Measurements from ENCODE around the gene GLP1R.
A peak's percentile ranks its signal among the peaks of the same experiment; 100 is the strongest.

The GLP1R gene

GRCh38 chr6:39048481-39049399, at the start of gene GLP1R:
TSS of gene GLP1R (plus strand) at chr6:39048781. CDS start at chr6:39048841, 60 bp downstream.
- no peak for DNase-seq (ENCODE audit: low read depth)

DNA sequence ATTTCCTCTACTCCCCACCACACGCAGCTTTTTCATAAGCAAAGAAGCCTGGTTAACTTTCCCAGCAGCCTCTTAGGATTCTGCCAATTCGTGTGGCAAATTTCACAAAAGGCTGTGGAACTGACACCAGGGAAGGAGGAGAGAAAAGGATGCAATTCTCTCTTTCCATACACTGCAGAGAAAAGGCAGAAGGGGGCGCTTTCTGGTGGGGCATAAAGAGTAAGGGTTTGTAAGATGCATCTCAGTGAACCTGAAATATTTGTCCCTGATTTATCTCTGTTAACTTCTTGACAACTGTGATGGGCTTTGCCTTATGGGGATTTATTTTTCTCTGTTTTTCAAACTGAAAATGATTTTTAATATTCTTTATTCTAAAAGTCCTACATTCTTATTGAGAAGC, 45.5 kb upstream of the GLP1R start:
- DNase-seq (ENCODE audit: low read depth): no peak

GRCh38 chr6:39003492-39003891, 45.1 kb upstream of the GLP1R start:
- no peak for DNase-seq (ENCODE audit: low read depth)

- DNase-seq (ENCODE audit: low read depth): no peak
Measured at GRCh38 chr6:39004801-39005200, 43.8 kb upstream of the GLP1R start.

- no peak for DNase-seq (ENCODE audit: low read depth)
Measured at GRCh38 chr6:39005774-39006173, 42.8 kb upstream of the GLP1R start.

GRCh38 chr6:39007575-39007974, 41.0 kb upstream of the GLP1R start:
- no peak for DNase-seq (ENCODE audit: low read depth)

- DNase-seq (ENCODE audit: low read depth): no peak
Measured at GRCh38 chr6:39008737-39009136, 39.8 kb upstream of the GLP1R start.

DNA sequence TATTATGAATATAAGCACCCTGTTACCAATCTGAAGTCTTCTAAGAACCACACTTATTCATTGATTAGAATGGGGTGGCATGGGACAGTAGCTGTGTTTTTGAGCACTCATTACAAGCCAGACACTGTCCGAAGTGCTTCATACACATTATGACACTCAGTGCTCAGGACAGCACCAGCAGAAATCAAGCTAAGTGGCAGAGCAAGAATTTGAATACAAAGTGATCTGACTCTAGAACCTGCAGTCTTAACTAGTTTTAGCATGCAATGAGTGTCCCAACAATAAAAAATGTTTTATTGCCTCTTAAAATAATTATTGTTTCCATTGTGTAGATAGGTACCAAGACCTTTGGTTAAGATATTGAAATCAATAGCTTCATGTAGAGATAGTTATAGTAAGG, 39.1 kb upstream of the GLP1R start:
- no peak for DNase-seq (ENCODE audit: low read depth)

GRCh38 chr6:39016839-39017546, 31.6 kb upstream of the GLP1R start:
- DNase-seq (ENCODE audit: low read depth): no peak

GRCh38 chr6:39017547-39017880, 31.1 kb upstream of the GLP1R start:
- DNase-seq (ENCODE audit: low read depth): no peak

DNA sequence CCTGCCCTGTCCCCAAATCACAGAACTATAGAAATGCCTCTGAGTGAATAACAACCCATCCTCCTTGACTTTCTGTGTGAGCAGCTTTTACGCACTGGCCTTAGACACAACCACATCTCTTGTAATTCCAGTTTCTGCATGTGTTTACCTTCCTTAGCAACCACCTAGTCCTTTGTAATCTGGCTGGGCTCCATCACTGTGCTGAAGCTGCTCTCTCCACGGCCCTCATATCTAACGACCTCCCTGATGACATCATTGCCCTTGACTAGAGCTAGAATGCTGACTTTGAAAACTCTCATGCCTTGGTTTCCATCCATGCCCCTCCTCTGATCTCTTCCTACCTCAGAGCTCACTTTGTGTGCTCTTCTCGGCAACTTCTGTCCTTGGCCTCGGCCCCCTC, 30.5 kb upstream of the GLP1R start:
- DNase-seq (ENCODE audit: low read depth): no peak

DNA sequence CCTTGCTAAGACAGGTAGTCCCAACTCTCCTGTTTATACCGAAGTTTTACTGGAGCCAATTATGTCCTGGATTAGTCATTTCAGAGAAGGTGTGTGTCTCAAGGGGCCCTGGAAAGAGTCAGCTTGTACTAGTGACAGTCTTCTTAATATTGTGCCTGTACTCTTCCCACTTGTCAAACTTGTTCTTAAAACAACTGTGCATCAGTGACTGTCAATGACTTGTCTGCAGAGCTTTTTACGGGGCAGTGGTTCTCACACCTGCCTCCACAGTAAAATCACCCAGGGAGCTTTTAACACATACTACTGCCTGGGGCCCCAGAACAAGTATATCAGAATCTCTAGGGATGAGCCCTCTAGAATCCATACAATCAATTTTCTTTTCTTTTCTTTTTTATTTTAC, 28.4 kb upstream of the GLP1R start:
- no peak for DNase-seq (ENCODE audit: low read depth)

DNA sequence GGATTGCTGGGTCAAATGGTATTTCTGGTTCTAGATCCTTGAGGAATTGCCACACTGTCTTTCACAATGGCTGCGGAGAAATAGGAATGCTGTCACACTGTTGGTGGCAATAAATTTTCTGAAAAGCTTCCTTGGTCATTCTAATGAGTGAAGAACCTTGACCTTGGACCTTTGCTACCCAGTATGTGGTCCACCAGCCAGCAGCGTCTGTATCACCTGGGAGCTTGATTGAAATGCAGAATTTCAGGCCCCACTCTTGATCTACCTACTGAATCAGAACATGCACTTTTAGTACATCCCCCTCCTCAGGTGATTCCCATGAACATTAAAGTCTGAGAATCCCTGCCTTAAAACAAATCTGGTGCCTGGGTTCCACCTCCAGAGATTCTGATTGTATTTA, 27.5 kb upstream of the GLP1R start:
- DNase-seq (ENCODE audit: low read depth): no peak

DNA sequence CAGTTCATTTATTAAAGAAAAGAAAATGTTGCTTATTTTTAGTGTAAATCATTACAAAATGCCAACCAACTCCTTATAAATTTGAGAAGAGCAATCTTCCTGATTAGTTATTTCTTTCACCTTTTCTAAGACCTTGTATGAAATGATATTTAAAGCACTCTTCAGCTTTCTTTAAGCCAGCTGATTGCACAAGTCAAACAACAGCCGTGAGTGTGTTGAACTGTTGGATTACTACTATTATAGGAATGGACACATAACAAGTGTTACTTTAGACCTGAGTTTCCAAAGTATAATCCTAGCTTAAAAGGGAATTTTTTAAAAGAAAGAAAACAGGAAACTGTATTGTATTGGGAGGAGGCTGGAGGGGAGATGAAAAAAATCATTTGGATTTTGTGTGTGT, 26.8 kb upstream of the GLP1R start:
- no peak for DNase-seq (ENCODE audit: low read depth)

DNA sequence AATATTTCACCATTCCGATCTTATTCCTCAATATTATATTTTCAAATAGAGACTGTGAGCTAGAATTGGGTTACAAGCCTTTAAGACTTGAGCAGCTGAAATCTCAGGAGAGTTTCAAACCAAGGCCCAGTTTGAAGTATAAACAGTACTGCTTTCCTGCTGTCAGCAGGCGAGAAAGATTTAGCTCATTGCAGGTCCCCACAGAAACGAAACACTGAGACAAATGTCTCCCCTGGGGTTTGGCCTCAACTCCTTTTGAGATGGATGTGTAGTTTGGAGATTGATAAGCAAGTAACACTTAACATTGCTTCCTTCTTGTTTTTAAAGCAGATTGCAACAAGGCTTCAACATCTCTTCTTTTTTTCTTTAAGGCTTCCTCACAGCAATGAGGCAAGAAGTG, 22.4 kb upstream of the GLP1R start:
- DNase-seq (ENCODE audit: low read depth): no peak

GRCh38 chr6:39029156-39030011, 19.2 kb upstream of the GLP1R start:
- DNase-seq (ENCODE audit: low read depth): peak; percentile 5

DNA sequence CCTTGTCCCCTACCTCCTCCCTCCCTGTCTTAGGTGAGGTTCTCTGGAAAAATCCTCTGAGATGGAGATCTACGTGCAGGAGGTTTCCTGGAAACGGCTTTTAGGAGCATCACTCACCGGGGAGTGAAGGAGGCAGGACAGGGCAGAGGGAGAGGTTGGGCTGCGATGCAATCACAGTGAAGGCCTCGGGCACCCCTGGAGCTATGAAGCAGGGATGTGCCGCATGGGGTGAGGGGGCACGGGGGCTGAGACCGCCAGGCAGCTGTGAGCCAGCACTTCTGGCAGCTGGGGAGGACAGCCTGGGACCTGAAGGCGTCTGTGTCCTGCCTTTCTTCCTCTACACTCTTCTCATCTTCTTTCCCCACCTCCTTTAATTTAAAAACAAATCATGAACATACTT, 12.9 kb upstream of the GLP1R start:
- DNase-seq (ENCODE audit: low read depth): no peak

GRCh38 chr6:39037082-39037508, 11.5 kb upstream of the GLP1R start:
- no peak for DNase-seq (ENCODE audit: low read depth)

DNA sequence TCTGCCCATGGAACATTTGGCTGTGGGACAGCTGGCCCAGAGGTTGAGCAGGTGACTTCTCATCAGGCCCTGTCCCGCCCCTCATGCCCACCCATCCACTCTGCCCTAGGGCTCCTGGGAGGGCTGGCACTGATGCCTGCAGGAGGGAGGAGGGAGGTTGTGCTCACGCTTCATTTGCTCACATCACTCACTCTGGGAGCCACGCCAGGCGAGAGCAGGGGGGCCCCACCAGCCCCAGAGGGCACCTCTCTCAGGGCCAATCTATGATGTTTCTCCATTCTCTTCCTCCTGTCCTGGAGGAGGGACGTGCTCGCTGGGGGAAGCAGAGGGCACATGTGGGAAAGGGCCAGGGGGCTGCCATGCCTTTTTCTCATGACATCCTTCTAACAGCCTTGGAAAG, 10.9 kb upstream of the GLP1R start:
- no peak for DNase-seq (ENCODE audit: low read depth)

GRCh38 chr6:39040080-39040673, 8.4 kb upstream of the GLP1R start:
- DNase-seq (ENCODE audit: low read depth): no peak

- DNase-seq (ENCODE audit: low read depth): no peak
Measured at GRCh38 chr6:39041072-39041471, 7.5 kb upstream of the GLP1R start.

DNA sequence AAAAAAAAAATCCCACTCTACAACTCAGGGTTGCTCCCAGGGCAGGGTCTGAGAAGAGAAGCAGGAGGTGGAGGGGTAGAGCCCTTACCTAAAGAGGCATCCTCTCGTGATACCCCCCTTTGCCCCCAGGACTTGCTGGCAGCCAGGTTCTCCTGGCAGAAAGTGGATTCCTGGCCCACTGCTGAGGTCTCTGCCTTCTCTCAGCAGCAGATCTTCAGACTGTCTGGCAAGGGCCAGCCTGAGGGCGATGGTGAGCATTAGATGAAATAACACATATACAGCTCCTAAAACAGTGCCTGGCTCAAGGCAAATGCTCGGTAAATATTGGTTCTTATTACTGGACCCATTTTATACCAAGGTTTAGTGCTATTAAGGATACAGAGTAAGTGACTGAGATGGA, 4.8 kb upstream of the GLP1R start:
- no peak for DNase-seq (ENCODE audit: low read depth)

Measured in stimulated activated CD8-positive, alpha-beta memory T cell treated with anti-CD3 and anti-CD28 coated beads, Interleukin-12 subunit alpha, Interleukin-12 subunit beta, amount 100 ng/mL, for 1 hour (primary cell).